SH-SY5Y (cell line): ENCODE data around the gene NPSR1.

ENCODE experiments used
- GATA2 ChIP-seq: IDR thresholded peaks from 2 replicates; pipeline ENCODE4 v1.6.1; 2011; ENCODE audit warnings: mild to moderate bottlenecking, low read depth, low read length
- GATA3 ChIP-seq: IDR thresholded peaks from 2 replicates; pipeline ENCODE4 v1.6.1; 2011; ENCODE audit warnings: low read depth, mild to moderate bottlenecking, low read length, moderate library complexity

NPSR1 gene, protein sequence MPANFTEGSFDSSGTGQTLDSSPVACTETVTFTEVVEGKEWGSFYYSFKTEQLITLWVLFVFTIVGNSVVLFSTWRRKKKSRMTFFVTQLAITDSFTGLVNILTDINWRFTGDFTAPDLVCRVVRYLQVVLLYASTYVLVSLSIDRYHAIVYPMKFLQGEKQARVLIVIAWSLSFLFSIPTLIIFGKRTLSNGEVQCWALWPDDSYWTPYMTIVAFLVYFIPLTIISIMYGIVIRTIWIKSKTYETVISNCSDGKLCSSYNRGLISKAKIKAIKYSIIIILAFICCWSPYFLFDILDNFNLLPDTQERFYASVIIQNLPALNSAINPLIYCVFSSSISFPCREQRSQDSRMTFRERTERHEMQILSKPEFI

DNA sequence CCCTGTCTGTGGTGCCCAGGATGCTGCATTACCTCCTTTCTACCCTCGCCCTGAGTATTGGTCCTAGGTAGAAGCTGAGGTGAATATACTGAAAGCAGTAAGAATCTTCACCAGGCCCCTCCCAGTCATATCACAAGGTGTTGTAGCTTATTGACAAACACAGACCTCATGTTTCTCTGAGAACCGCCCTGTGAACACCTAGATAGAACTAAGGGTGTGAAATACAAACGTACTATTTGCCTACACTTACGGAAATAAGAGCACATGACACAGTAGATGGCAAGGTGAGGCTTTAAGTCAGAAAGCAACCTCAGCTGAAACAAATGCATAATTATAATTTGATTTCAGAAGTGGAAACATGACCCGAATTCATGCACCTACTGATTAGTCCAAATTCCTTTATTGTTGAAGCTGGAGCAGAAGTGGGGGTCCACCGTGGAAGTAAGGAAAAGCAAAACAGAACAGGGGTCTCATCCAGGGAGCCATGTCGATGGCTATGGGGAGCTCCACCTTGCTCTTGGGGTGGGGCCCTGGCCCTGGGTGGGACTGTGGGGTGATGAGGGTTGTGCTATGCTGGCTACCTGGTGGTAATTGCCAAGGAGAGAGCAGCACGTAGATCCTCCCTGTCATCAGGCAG is at the start of gene NPSR1:
Gene NPSR1, plus strand, starts transcription at position 587 of the 637 bp plus-strand sequence. CDS start 195 bp downstream, outside the sequence.
- TF ChIP-seq GATA3 = no peak

DNA sequence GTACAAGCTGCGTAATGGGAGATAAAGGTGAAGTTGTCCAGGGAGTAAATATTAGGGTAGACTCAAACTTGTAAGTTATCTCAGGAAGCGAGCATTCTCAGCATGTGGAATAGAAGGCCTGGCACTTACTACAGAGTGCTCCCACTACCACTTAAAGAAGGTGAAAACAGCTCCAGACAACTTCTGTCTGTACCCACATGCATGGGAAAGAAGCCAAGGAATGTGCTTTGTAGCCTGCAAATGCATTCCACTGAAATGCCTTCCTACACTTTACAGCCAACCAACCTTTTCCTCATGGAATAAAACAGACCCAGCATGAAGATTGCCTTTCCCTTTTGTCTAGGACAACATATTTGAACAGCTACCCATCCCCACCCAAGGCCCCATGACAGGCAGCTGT is 45.4 kb upstream of the NPSR1 start:
- no peak for TF ChIP-seq GATA2
- no peak for TF ChIP-seq GATA3

DNA sequence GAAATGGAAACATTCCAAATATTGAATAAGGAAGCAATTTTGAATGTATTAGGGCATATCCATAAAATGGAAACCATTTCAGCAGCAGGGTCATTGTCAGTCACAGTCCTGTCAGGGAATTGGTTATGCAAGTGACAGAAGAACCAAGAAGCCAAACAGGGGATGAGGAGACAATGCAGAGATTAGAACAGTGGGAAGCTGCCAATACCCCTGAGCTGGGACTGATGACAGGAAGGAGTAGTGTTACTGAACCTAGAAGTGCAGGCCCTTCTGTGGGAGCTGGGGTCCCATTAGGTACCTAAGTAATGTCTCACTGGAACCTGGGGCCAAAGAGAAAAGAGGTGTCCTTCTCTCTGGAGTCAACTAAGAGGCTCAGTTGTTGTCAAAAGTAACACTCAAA is 37.6 kb upstream of the NPSR1 start:
- TF ChIP-seq GATA3 (no peak), GATA2 (no peak)

DNA sequence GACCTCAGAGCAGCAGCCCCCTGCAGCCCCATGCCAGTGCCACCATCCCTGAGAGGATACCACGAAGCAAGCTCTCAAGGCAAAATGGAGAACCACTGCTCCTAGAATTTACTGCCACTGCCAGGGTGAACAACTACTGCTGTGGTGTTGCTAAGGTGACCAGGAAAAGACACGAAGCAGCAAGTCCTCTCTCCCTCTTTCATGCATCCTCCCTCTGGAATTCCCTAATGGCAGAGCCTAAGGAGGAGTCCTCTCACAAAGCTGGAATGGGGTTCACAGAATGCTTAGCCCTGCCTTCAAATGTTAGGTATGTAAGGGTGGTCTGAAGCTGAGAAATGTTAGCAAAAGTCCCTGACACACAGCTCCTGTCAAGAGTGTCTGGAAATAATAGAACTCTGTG is 35.8 kb upstream of the NPSR1 start:
- TF ChIP-seq GATA3 (no peak), GATA2 (no peak)

DNA sequence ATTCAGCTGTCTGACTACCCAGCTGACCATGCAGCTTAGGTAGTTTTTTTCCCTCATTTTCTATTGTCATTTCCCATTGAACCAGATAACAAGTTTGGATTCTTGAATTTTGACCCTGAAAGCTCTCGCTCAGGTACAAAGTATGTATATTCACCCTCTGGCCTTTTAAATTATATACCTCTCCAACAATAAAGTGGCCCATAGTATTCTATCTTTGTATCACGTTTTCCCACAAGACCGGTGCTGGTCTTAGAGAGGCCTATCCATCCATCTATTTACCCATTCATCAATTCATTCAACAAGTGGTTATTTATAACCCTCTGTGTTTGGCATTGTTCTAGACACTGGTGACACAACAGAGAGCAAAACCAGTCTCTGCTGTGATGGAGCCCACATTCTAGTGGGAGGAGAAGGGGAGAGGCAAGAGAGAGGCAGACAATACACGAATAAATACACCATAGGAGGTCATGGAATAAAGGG is 35.2 kb upstream of the NPSR1 start:
- TF ChIP-seq GATA2 (no peak), GATA3 (no peak)

DNA sequence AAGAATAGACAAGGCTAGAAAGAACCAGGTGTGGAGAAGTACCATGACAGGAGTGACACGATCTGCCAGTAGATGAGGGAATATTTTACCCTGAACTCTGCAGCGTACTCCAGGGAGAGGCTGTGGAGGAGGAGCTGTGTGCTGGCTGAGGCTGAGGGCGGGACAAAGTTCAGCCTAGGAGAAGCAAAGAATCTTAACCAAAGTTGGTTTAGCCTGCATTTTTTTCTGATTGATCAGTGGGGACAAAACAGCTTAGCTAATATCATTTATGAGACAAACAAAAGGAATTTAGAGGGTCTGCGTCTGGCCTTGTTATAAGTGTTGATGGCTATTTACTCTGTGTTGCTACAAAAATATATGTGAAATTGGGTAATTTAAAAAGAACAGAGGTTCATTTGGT is 5.2 kb upstream of the NPSR1 start:
- TF ChIP-seq GATA2 = no peak
- TF ChIP-seq GATA3 = no peak

DNA sequence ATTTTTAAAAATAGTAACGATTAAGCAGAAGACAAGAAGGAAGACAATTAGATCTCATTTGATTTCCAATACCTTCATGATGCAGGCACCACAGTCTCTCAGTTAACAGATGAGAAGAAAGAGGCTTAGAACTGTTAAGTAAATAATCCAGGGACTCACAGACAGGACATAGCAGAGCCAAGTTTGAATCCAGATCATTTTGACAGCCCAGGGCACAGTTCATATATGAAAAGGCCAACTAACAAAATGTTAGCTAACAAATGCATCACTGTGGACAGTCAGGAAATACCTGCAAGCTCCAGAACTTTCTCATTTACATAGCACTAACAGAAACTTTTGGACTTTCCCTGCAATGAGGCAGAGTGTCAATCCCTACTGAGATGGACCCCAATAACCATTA is 4.2 kb upstream of the NPSR1 start:
- TF ChIP-seq GATA3 (no peak), GATA2 (no peak)

DNA sequence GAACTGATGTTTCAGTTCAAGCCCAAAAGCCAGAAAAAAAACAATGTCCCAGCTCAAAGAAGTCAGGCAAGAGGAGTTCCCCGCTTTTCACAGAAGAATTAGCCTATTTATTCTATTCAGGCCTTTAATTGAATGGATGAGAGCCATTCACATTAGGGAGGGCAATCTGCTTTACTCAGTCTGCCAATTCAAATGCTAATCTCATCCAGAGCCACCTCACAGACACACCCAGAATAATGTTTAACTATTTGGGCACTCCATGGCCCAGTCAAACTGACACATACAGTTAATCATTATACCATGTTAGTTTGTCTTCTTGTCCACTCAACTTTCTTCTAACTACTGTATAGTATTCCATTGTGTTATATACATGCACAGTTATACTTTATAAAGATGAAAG is 2.6 kb upstream of the NPSR1 start:
- TF ChIP-seq GATA3 (no peak), GATA2 (no peak)

DNA sequence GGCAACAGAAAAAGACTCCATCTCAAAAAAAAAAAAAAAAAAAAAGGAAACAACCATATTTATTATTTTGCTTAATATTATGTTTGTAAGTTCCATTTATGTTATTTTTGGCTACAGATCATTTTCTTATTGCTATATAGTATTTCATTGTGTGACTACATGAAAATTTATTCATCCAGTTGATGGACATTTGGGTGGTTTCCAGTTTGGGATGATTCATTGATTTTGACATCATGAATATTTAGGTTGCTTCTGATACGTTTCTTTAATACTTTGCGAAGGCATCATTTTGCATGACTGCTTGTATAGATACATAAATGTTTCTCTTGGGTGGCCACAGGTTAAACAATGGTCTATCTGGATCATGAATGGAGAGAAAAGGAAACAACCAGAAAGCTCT is 2.0 kb upstream of the NPSR1 start:
- TF ChIP-seq GATA3 = no peak
- TF ChIP-seq GATA2 = no peak

DNA sequence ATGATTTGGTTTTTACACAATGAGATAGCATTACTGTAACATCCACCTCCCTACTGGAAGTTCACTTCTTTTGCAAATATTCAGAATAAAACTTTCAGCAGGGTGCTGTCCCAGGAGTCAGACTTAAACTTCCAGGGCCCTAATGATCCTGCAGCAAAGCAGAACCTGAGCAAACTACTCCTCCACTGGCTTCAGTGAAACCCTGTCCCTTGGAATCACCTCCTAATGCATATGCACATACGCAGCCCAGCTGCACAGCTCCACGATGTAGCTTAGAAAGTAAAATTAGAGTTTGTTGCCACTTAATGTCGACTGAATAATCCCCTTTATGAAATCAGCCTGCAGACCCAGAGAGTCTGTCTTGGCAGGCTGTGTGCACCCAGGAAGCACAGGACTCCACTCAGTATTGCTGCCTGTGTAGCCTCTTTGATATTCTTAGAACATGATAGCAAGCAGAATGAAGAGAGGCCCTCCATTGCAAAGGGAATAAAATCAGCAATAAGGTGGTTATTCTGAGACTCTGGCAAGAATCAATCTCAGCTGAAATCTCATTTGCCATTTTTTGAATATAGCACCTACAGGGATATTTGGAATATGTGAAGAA is 1.6 kb downstream of the NPSR1 start:
- no peak for TF ChIP-seq GATA3
- TF ChIP-seq GATA2 = no peak

DNA sequence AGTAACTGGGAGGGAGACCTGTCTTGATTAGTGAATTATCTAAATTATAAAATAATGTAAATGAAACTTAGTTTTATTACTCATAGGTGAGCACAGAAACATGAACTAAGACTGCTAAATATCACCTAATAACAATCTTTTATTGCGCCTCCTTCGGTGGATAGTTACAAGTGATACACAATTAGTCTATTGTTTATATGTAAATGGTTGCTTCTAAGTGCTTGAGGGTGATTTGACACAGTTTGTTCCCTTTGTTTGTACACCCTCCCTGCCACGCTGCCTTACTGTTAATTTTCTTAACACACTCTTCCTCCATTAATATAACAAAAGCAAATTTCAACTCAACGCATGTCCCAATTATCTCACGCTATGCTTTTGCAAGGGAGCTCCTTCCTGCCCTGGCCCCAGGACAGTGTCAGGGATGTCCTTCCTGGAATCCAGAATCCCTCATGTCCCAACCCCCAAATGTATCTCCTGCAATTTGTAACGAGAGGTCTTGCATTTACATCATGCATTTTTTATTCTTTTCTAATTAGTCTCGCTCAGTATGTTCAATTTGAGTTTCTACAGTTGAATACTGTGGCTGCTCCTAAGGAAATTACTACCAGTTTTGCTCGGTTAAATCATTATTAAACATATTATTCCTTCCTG is 4.2 kb downstream of the NPSR1 start:
- TF ChIP-seq GATA3 = no peak
- no peak for TF ChIP-seq GATA2

DNA sequence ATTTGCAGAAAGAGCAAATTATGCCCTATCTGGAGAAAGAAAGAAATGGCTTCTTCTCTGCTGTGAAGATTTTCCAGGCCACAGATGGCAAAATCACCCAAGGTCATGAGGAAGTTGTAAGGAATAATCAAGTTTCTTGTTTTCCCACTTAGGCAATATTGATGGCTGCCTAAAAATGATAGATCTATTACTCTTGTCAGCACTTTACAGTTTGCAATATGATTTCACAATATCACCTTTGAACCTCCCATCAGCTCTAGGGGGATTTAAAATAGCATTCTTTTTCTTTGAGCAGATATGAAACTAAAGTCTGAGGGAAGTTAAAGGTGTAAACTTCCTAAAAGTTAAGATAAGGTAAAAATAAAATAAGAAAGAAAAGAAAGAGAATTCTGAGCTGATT is 6.7 kb downstream of the NPSR1 start:
- no peak for TF ChIP-seq GATA3
- no peak for TF ChIP-seq GATA2

DNA sequence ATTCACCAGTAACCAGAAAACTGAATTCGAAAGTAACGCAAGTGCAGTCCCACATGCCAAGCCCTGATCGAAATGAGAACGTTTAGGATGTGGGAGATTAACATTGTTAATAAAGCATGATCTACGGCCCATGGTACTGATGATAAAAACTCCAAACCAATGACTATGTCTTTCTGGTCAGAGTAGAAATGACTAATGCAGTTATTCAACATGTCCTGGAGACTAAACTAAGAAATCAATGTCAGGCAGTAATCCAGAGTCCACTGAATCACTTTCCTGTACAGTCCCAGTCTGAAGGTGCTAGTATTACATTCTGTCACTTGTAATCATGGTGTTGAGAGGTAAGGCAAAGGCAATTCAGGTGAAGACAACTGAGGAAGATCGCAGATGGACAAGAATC is 14.4 kb downstream of the NPSR1 start:
- no peak for TF ChIP-seq GATA3
- no peak for TF ChIP-seq GATA2

DNA sequence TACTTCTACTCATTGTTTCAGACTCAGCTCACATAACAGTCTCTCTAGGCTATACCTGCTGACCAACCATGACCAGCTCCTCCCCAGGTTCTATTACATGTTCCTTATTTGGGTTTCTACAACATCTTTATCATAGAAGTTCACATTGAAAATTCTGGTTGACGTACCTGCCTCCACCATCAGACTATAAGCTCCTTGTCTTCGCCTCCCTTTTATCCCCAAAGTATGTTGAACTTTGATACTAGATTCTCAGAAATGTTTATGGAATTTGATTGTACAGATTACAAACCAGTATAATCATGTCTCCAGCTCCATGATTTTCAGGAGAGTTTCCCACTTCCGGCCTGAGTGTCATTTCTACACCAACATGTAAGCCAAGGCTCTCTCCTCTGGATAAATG is 15.0 kb downstream of the NPSR1 start:
- no peak for TF ChIP-seq GATA3
- no peak for TF ChIP-seq GATA2

DNA sequence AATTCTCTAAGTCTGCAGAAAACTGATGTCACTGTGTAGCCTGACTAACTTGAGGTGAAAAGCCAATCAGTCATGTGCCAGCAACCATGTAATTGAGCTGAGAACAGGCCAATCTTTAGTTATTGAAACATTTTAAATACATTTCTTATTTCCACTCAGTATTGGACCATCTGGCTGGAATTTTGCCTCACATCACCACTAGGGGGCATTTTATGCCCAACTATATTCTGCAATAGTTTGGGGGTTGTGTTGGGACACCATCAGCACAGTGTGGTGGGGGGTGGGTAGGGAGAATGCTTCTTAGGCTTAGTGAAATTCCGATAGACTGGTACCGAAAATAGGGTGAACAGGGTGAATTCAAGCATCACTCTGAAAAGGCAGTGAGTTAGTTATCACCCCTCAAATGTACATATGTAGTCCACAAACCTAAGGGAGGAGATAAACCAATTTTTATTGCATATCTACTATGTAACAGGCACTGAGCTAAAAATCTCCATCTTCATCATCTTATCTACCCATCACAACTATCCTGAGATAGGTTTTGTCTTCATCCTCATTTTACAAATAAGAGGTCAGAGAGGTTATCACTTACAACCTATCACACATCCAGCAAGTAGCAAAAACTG is 17.8 kb downstream of the NPSR1 start:
- no peak for TF ChIP-seq GATA3
- TF ChIP-seq GATA2 = no peak

DNA sequence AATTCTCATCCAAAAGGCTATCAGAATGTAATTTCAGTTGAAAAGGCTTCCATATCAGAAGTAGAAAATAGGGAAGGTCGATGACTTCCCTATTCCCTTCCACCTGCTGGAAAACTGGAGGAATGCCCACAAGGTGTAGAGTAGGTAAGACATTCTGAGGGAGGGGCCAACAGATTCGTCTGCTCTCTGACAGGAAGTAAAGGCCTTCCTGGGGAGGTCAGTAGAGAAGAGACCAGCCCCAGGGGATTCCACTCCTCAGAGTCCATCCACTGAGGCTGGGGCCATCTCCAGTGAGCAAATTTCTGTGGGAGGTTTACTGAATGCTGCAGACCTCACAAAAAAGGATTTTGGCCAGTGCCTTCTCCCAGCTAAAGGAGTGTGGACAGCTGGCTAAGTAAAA is 19.5 kb downstream of the NPSR1 start:
- no peak for TF ChIP-seq GATA3
- no peak for TF ChIP-seq GATA2
